CD4-positive, alpha-beta T cell treated with Interleukin-6 for 4 hours (primary cell): ENCODE measurements around the gene OR52L1.

Source experiments
- DNase-seq: peaks from one replicate; pipeline ENCODE4 v3.0.0-alpha.2; 2020; ENCODE audit warnings: mixed read lengths

The OR52L1 gene

DNA sequence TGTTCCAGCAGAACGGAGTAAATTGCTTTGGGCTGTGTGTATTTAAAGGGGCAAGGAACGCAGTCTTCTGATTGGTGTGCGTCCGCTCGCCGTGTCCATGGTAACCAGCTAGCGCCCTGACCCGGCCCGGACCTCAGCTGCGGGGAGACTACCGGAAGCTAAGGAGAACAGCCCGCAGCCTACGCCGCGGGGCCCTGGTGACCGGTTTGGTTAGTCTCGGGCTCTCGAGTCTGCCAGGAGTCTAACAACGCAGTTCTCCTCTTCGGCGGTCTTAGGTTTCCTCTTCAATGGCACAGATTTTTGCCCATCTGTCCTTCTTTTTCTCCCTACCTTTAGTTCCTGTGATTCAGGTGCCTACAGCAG lies 48.2 kb downstream of the OR52L1 start:
- DNase-seq = no peak

DNA sequence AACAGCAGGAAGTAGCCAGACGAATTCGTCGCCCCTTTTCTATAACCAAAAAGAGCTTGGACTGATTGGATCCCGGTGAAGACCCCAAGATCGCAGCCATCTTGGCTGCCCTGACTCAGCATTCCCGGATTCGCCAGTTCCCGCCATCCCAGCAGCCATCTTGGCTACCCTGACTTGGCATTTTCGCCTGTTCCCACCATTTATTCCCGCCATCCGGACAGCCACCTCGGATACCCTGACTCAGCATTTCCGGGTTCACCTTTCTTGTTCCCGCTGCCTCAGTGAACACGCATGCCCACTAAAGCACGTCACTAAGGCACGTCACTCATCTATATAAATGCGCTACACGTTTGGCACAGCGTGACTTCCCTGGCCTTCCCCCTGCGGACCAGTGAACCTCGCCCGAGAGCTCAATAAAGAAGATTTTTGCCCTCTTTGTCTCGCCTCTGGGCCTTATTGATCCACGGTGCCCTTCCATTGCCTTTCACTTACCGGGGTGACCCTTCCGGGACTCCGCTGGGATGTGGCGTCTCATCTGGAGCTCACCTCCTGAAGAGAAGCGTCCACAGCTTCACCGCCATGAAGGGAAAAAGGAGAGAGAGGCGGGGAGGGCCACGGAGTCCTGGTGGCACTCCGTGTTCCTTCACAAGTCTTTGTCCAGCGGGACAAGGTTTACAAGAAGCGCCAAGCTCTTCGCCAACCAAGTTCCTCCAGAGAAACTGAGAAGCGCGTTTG lies 48.8 kb downstream of the OR52L1 start:
- DNase-seq = no peak
